ENCODE data around the gene CCM2. TPM values are rescaled to one million over a fixed set of nuclear protein-coding genes. Genes with fewer than 3 reads are reported as not detected.

Gene CCM2
- total RNA-seq, 2 donors from 2014 or later, result 30.0 to 83.6 TPM

GRCh38 chr7:45100761-45101480 lies 100.9 kb downstream of the CCM2 start:
- Histone ChIP-seq H3K36me3 (peaks cover 34 to 60% of the 10 kb centered on the region in 2 donors), H3K27ac (no peak overlapping the region), H3K9me3 (no peaks in the 10 kb centered on the region), H3K4me3 (no peak overlapping the region), H3K4me1 (replicated peaks) (no peaks in the 10 kb centered on the region), H3K27me3 (replicated peaks; ENCODE audit: insufficient read depth) (no peaks in the 10 kb centered on the region)
- intact Hi-C loops (cut with DNase I), result no loop called here
- WGBS, result 91% methylated on average over 13 of the region's 13 CpGs
- DNase-seq (ENCODE audit: low spot score), result no peak
- TF ChIP-seq POLR2A (IDR thresholded peaks at IDR 0.05) (no peak), POLR2AphosphoS5 (IDR thresholded peaks at IDR 0.05) (no peak), CTCF (IDR thresholded peaks at IDR 0.05) (no peak)

GRCh38 chr7:45101748-45102147 lies 101.7 kb downstream of the CCM2 start:
- 90% methylated on average over 12 of the region's 12 CpGs for WGBS
- H3K36me3 ChIP-seq, result peaks cover 34 to 63% of the 10 kb centered on the region in 2 donors

GRCh38 chr7:45102785-45103712 lies 103.0 kb downstream of the CCM2 start:
- intact Hi-C loops (cut with DNase I), result no loop called here
- WGBS, result 92% methylated on average over 14 of the region's 14 CpGs
- Histone ChIP-seq H3K4me3 (no peak overlapping the region), H3K9me3 (no peaks in the 10 kb centered on the region), H3K27me3 (replicated peaks; ENCODE audit: insufficient read depth) (no peaks in the 10 kb centered on the region), H3K4me1 (replicated peaks) (peaks cover 2% of the 10 kb centered on the region), H3K27ac (no peak overlapping the region), H3K36me3 (peaks cover 34 to 63% of the 10 kb centered on the region in 2 donors)
- no peak for DNase-seq (ENCODE audit: low spot score)
- TF ChIP-seq POLR2A (IDR thresholded peaks at IDR 0.05) (no peak), POLR2AphosphoS5 (IDR thresholded peaks at IDR 0.05) (no peak), CTCF (IDR thresholded peaks at IDR 0.05) (no peak)

More at GRCh38 chr7:45101748-45102147, 101.7 kb downstream of the CCM2 start:
- no peaks in the 10 kb centered on the region for H3K9me3 ChIP-seq
- H3K27me3 ChIP-seq (replicated peaks; ENCODE audit: insufficient read depth), result no peaks in the 10 kb centered on the region
- H3K27ac ChIP-seq, result no peak overlapping the region
- no peak for DNase-seq (ENCODE audit: low spot score)
- no peaks in the 10 kb centered on the region for H3K4me1 ChIP-seq (replicated peaks)
- TF ChIP-seq CTCF (IDR thresholded peaks at IDR 0.05), result no peak
- intact Hi-C loops (cut with DNase I), result no loop called here
- H3K4me3 ChIP-seq, result no peak overlapping the region

- peaks cover 33 to 63% of the 10 kb centered on the region in 2 donors for H3K36me3 ChIP-seq
- H3K27me3 ChIP-seq (replicated peaks; ENCODE audit: insufficient read depth), result no peaks in the 10 kb centered on the region
- TF ChIP-seq POLR2A (IDR thresholded peaks at IDR 0.05), result no peak
- TF ChIP-seq CTCF (IDR thresholded peaks at IDR 0.05), result no peak
- no peak for TF ChIP-seq POLR2AphosphoS5 (IDR thresholded peaks at IDR 0.05)
- no peak overlapping the region for H3K27ac ChIP-seq
- WGBS, result 92% methylated on average over 15 of the region's 17 CpGs
- H3K4me1 ChIP-seq (replicated peaks), result peaks cover 5% of the 10 kb centered on the region
- no peaks in the 10 kb centered on the region for H3K9me3 ChIP-seq
- H3K4me3 ChIP-seq, result no peak overlapping the region
- intact Hi-C loops (cut with DNase I), result no loop called here
- DNase-seq (ENCODE audit: low spot score), result no peak
Observed at GRCh38 chr7:45103958-45104843, 104.2 kb downstream of the CCM2 start.

Data from prostate gland (tissue), 2 donors.